Limb (tissue), 2 donors: Measurements from ENCODE around the gene POLR3G.
A peak's percentile ranks its signal among the peaks of the same experiment; 100 is the strongest.

Source experiments
- DNase-seq, 2 donors: peaks; one replicate each; pipeline ENCODE4 v3.0.0-alpha.2; 2016; ENCODE audit errors: extremely low spot score in 2 of 2

Gene POLR3G

GRCh38 chr5:90474235-90475107 lies at the start of gene POLR3G, which contains the start of gene MBLAC2:
TSS of gene POLR3G (plus strand) at chr5:90474864. CDS start at chr5:90485568, 10,704 bp downstream.
TSS of gene MBLAC2 (minus strand) at chr5:90474771. CDS start at chr5:90474292, 479 bp downstream.
- DNase-seq: peak; percentile 93 to 95

- DNase-seq: peak; percentile 15 to 59
Measured at GRCh38 chr5:90434116-90434714, 40.4 kb upstream of the POLR3G start.

- no peak for DNase-seq
Measured at GRCh38 chr5:90437663-90438062, 37.0 kb upstream of the POLR3G start.

GRCh38 chr5:90438100-90438499 lies 36.6 kb upstream of the POLR3G start:
- no peak for DNase-seq

GRCh38 chr5:90440644-90441043 lies 34.0 kb upstream of the POLR3G start:
- no peak for DNase-seq

GRCh38 chr5:90446961-90447360 lies 27.7 kb upstream of the POLR3G start:
- DNase-seq: no peak

GRCh38 chr5:90461288-90461687 lies 13.4 kb upstream of the POLR3G start:
- no peak for DNase-seq

GRCh38 chr5:90472783-90473395 lies 1.8 kb upstream of the POLR3G start:
- no peak for DNase-seq

GRCh38 chr5:90473396-90474234 lies 1.0 kb upstream of the POLR3G start:
- peak in 1 of 2 donors; percentile 2 for DNase-seq

- no peak for DNase-seq
Measured at GRCh38 chr5:90475436-90475980, 844 bp downstream of the POLR3G start.

- DNase-seq: no peak
Measured at GRCh38 chr5:90476391-90476790, 1.7 kb downstream of the POLR3G start.

- no peak for DNase-seq
Measured at GRCh38 chr5:90477073-90477472, 2.4 kb downstream of the POLR3G start.

GRCh38 chr5:90477621-90478215 lies 3.1 kb downstream of the POLR3G start:
- no peak for DNase-seq

GRCh38 chr5:90479611-90480385 lies 5.1 kb downstream of the POLR3G start:
- DNase-seq: no peak

GRCh38 chr5:90480699-90481098 lies 6.0 kb downstream of the POLR3G start:
- DNase-seq: no peak

GRCh38 chr5:90483206-90483605 lies 8.5 kb downstream of the POLR3G start:
- DNase-seq: no peak

- DNase-seq: no peak
Measured at GRCh38 chr5:90484540-90484939, 9.9 kb downstream of the POLR3G start.

GRCh38 chr5:90488791-90489190 lies 14.1 kb downstream of the POLR3G start:
- no peak for DNase-seq

GRCh38 chr5:90494043-90494442 lies 19.4 kb downstream of the POLR3G start:
- no peak for DNase-seq

GRCh38 chr5:90495146-90495545 lies 20.5 kb downstream of the POLR3G start:
- DNase-seq: no peak
